Muscle of arm (tissue), 12 donors: ENCODE measurements around the gene BNC1. TPM values are rescaled to one million over a fixed set of nuclear protein-coding genes. Genes with fewer than 3 reads are reported as not detected.
"Not testable (repeated sequence)": the region's sequence is repeated elsewhere in the genome, so short reads cannot be mapped to it uniquely, and the experiment has no call there.

ENCODE experiments used
- DNase-seq: peaks from one replicate; pipeline ENCODE4 v3.0.0-alpha.2; 2013
- polyA plus RNA-seq, 12 donors: library from polyadenylated mRNA; unstranded; fragments of 120-200 nt; gene quantifications; one replicate each; pipeline ENCODE4 v1.2.1, GENCODE V29; 2013; ENCODE audit not compliant: insufficient read length in 12 of 12

The BNC1 gene
- polyA plus RNA-seq, 12 donors, result 1.3 to 5.4 (median 2.6) TPM; not detected in 2

GRCh38 chr15:83248151-83249029, 36.1 kb downstream of the BNC1 start:
- peak; percentile 76 for DNase-seq

- DNase-seq, result no peak
These were observed 40.8 kb downstream of the BNC1 start for GRCh38 chr15:83243634-83244033.

DNA sequence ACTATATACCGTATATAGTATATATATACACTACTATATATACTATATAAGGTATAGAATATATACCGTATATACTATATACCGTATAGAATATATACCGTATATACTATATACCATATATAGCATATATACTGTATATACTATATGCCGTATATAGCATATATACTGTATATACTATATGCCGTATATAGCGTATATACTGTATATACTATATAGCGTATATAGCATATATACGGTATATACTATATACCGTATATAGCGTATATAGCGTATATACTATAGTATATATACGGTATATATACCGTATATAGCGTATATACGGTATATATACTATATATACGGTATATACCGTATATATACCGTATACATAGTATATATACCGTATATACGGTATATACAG, 54.2 kb downstream of the BNC1 start:
- no peak for DNase-seq

DNA sequence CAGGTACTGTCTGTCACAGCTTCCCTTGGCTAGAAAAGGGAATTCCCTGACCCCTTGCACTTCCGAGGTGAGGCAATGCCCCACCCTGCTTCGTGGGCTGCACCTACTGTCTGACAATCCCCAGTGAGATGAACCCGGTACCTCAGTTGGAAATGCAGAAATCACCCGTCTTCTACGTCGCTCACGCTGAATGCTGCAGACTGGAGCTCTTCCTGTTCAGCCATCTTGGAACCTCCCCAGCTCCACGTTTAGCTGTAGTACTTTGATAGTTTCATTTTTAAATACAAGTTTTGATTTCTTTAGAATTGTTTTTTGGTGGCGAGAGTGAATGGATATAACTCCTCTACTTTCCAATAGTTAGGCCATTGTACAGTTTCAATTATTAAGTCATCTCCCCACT, 59.0 kb downstream of the BNC1 start:
- DNase-seq, result no peak

DNA sequence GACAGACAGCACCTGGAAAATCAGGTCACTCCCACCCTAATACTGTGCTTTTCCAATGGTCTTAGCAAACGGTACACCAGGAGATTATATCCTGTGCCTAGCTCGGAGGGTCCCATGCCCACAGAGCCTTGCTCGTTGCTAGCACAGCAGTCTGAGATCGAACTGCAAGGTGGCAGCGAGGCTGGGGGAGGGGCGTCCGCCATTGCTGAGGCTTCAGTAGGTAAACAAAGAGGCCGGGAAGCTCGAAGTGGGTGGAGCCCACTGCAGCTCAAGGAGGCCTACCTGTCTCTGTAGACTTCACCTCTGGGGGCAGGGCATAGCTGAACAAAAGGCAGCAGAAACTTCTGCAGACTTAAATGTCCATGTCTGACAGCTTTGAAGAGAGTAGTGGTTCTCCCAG, 62.7 kb downstream of the BNC1 start:
- DNase-seq, result not testable (repeated sequence)

DNA sequence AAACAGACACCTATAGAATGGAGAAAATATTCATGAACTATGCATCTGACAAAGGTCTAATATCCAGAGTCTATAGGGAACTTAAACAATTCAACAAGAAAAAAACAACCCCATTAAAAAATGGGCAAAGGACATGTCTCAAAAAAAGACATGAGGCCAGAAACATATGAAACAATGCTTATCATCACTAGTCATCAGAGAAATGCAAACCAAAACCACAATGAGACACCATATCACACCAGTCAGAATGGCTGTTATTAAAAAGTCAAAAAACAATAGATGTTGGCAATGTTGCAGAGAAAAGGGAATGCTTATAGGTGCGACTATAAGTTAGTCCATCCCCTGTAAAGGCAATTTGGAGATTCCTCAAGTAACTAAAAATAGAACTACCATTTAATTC, 65.4 kb downstream of the BNC1 start:
- no peak for DNase-seq

GRCh38 chr15:83215306-83215705, 69.2 kb downstream of the BNC1 start:
- DNase-seq, result no peak

DNA sequence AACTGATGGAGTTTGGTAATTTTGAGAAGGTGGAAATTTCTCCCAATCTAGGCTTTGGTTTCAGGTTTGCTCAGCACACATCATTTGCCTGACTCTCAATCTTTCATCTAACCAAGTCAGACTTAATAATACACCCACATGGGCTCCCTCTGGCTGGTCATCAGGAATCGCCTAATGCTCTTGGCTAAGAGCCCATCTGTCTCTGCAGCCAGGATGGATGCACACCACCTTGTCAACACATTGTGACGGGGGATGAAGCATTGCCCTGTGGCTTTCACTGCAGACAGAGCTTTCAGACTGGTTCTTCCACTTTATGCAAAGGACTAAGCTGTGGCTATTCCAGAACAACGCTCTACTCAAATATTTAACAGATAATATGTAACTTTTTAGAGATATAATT, 73.8 kb downstream of the BNC1 start:
- DNase-seq, result no peak

DNA sequence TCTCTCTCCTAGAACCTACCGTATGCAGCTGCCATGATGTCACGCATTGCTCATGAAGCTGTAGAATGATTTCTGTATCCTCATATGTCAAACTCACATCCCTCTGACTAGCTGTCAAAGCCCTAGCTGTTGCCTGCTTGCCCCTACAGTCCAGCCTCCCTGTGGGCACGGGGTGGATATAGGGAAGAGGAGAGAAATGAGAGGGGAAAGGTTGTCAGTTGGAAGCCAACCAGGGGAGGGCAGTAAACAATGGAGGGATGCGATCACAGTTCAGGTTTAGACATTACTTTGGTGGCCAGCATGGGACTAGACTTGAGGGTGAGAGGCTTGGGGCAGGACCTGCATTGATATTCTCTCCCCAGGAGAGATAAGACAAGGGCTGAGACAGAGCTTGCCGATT, 75.1 kb downstream of the BNC1 start:
- DNase-seq, result no peak

GRCh38 chr15:83208367-83208661, 76.2 kb downstream of the BNC1 start:
- DNase-seq, result no peak

DNA sequence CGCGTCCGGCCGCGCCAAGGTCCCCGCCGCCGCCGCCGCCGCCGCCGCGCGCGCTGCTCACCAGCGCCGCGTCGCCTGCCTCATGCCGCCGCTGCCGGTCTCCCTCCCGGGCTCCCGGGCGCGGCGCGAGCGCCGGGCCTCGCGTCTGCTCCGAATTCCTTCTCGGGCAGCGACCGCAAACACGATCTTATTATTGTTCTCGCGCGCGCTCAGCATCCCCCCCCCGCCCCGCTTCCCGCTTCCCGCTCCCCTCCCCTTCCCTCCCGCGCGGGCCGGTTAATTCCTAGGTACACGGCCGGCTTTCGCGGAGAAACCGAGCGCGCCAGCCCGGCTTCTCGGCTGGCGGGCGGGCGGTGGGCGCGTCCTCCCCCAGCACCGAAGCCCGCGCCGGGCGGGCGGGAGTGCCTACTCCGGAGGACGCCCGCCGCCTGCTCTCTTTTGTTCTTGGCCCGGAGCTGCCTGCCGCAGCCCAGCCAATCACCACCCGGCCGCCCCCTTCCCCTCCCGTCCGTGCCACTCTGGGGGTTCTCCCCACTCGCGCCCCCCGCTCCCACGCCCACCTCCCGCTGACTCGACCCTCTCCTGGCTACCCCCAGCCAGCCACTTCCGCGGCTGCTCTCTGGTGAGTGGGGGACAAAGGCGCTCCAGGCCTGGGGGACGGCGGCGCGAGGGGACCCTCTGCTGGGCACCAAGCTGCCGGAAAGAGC, 76.7 kb downstream of the BNC1 start, which contains the start of gene HDGFL3:
Gene HDGFL3, minus strand, starts transcription at position 164 of the 707 bp plus-strand sequence. CDS start 409 bp downstream, outside the sequence.
- peak; percentile 67 for DNase-seq

GRCh38 chr15:83207009-83207659, 77.3 kb downstream of the BNC1 start:
- DNase-seq, result peak; percentile 49

DNA sequence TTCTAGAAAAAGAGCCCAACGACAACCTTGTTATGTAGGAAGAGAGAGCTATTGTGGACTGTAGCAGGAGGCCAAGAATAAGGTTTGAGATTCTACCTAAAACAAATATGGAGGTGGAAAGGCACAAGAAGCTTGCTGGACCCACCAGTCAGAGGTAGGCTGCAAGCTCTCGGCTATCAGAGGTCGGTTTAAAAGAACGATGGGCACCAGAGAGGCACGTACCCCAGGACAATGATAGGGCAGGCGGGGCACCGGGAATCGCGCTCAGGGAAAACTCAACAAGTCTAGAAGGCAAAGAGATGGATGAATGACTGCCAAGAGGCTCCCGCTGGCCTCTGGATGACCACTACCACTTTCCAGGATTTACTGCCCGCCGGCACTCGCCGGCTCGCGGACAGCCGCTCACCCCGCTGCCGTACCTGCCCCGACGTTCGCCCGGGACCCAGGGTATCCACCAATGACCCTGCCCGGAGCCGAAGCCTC, 77.9 kb downstream of the BNC1 start:
- peak; percentile 41 for DNase-seq

Other genes starting within 250 kb of the BNC1 start
- gene BTBD1, start 217.4 kb downstream of the BNC1 start, polyA plus RNA-seq, result 100 to 1,000 TPM in 10 of 12 donors, 10 to 100 TPM in 1, not detected in 1; 71.1 to 160 (median 134) TPM
- gene TM6SF1, start 177.0 kb downstream of the BNC1 start, polyA plus RNA-seq, result 10 to 100 TPM in 11 of 12 donors, not detected in 1; 22.6 to 77.5 (median 61.1) TPM
- 10 to 100 TPM; 38.3 to 94.3 (median 53.0) TPM for gene HDGFL3, start 76.8 kb downstream of the BNC1 start, polyA plus RNA-seq
- gene SH3GL3, start 162.7 kb upstream of the BNC1 start, polyA plus RNA-seq, result 10 to 100 TPM in 7 of 12 donors, 1 to 10 TPM in 4, not detected in 1; 6.0 to 28.1 (median 11.7) TPM